GM19099 (cell line): ENCODE data around the gene WDR86.

Experiments
- POLR2A ChIP-seq: IDR thresholded peaks from 3 replicates; pipeline ENCODE4 v1.6.1; 2011; ENCODE audit warnings: low read depth; ENCODE audit not compliant: insufficient read length; ENCODE audit errors: extremely low read depth

The WDR86 gene

GRCh38 chr7:151339651-151340382, 70.0 kb downstream of the WDR86 start:
- TF ChIP-seq POLR2A, result no peak

GRCh38 chr7:151338809-151339208, 71.0 kb downstream of the WDR86 start:
- no peak for TF ChIP-seq POLR2A

GRCh38 chr7:151337346-151337745, 72.5 kb downstream of the WDR86 start:
- TF ChIP-seq POLR2A, result no peak

GRCh38 chr7:151336027-151336708, 73.7 kb downstream of the WDR86 start:
- no peak for TF ChIP-seq POLR2A

DNA sequence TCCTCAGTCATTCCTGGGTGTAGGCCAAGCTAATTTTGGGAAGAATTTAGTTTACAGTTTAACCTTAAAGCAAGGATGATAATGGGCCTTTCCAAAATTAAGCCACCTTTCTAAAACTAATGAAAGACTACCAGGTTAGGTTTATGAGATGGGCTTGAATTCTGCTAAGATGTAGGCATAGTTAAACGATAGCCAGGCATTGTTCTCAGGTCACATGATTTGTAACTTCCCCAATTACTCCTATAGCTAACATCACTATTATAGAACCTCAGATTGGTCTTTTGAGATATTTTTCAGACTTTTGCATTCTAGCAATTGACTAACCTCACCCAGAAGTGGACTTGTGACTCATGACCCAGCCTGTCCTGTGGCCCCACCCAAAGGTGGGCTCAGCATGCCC, 75.2 kb downstream of the WDR86 start:
- no peak for TF ChIP-seq POLR2A
